ENCODE results near the gene MYL10. TPM values are rescaled to one million over a fixed set of nuclear protein-coding genes. Genes with fewer than 3 reads are reported as not detected.

The MYL10 gene
- total and polyA plus RNA-seq, 2 of the 8 experiments (the other 6 are each of a cell fraction or from before 2014, with no cell fraction given) = 0.18 TPM; not detected in 1

DNA sequence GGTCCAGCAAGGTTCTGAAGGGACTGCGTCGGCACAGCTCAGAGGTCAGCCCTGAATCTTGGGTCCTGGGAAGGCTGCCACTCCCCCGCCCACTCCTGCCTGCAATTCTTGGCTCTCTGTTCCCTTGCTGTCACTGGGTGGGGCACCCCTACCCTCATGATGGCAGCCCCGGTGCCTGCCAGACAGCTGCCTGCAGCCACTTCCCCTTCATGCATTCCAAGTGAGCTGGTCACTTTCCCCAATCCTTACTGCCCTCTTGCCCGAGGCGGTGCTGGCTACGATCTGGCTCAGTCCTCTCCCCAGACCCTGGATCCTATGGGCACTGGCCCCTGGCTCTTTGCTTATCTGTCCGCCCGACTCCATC is 14.2 kb downstream of the MYL10 start:
- H3K4me2 ChIP-seq (ENCODE audit: insufficient read depth in 1 of 2, low read depth in 2 of 2, low read length in 2 of 2) = peak overlapping the region; percentile 2 to 3; a peak in 1 of 4 replicates
- CTCF ChIA-PET (ENCODE audit: partially characterized antibody) = interaction anchor here (0.8 to 6.3 kb wide), 3 partner anchors 10 to 54 kb away, joined by 3 to 50 read pairs (median 6); no protein-coding TSS in a partner anchor
- POLR2A ChIA-PET (ENCODE audit: partially characterized antibody) = no interaction called here
- no peak for TF ChIP-seq BACH1 (IDR thresholded peaks at IDR 0.05; ENCODE audit: low read length)
- TF ChIP-seq RNF2 (IDR thresholded peaks at IDR 0.05; ENCODE audit: borderline replicate concordance, low read depth, low read length, missing control alignments, poor library complexity, severe bottlenecking) = no peak
- TF ChIP-seq NANOG (IDR thresholded peaks at IDR 0.05; ENCODE audit: insufficient read depth, low read depth, low read length, poor library complexity, severe bottlenecking) = no peak
- TF ChIP-seq SP2 (IDR thresholded peaks at IDR 0.05; ENCODE audit: low read length) = no peak
- TF ChIP-seq, protein P1, sequence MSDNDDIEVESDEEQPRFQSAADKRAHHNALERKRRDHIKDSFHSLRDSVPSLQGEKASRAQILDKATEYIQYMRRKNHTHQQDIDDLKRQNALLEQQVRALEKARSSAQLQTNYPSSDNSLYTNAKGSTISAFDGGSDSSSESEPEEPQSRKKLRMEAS (IDR thresholded peaks at IDR 0.05) = no peak
- TF ChIP-seq KDM4A (IDR thresholded peaks at IDR 0.05; ENCODE audit: low read depth, low read length, severe bottlenecking) = no peak
- no peak for TF ChIP-seq KDM5A (IDR thresholded peaks at IDR 0.05; ENCODE audit: low read length)
- TF ChIP-seq POLR2A (IDR thresholded peaks at IDR 0.05; ENCODE audit: control extremely low read depth in 1 of 2, low read depth in 2 of 2, low read length in 2 of 2) = no peak
- TF ChIP-seq TAF1 (IDR thresholded peaks at IDR 0.05; ENCODE audit: low read depth, low read length) = no peak
- TF ChIP-seq PHF8 (conservative IDR thresholded peaks at IDR 0.05; ENCODE audit: low read depth, low read length) = no peak
- TF ChIP-seq CHD2 (IDR thresholded peaks at IDR 0.05; ENCODE audit: low read length) = no peak
- no peak for TF ChIP-seq GTF2F1 (IDR thresholded peaks at IDR 0.05; ENCODE audit: borderline replicate concordance, low read depth, low read length)
- TF ChIP-seq EZH2 (IDR thresholded peaks at IDR 0.05; ENCODE audit: low read depth, low read length, severe bottlenecking) = no peak

More for the DNA sequence above, 14.2 kb downstream of the MYL10 start:
- Histone ChIP-seq H3K79me1 (ENCODE audit: low read depth, low read length) (no peaks in the 10 kb centered on the region), H3K18ac (ENCODE audit: extremely low read depth, low read length) (peak overlapping the region; percentile 83), H3K36me3 (ENCODE audit: control insufficient read depth in 2 of 4, insufficient read depth in 4 of 4, low read length in 3 of 4) (no peaks in the 10 kb centered on the region), H3K27me3 (replicated peaks in 1 of 4; ENCODE audit: control insufficient read depth in 3 of 4, extremely low read depth in 1 of 4, insufficient read depth in 3 of 4, low read length in 3 of 4) (no peaks in the 10 kb centered on the region), H3K9me3 (ENCODE audit: insufficient read depth in 2 of 2, low read depth in 1 of 2, low read length in 1 of 2) (no peaks in the 10 kb centered on the region), H2BK15ac (ENCODE audit: low read length) (peak overlapping the region; percentile 95; the same call in 1 of the 2 replicates), H3K27ac (ENCODE audit: low read depth, low read length) (no peak overlapping the region), H4K91ac (replicated peaks; ENCODE audit: insufficient read length, low read length) (peak overlapping the region; percentile 52), H2AFZ (ENCODE audit: low read length) (0 out of 2 replicates have a peak overlapping the region, but pooled peaks have one; percentile 35), H3K4me3 (ENCODE audit: extremely low read depth in 1 of 4, insufficient read depth in 2 of 4, low read depth in 3 of 4, low read length in 4 of 4) (no peak overlapping the region), H3K79me2 (ENCODE audit: control insufficient read depth in 1 of 2, insufficient read depth in 2 of 2, low read length in 2 of 2) (no peaks in the 10 kb centered on the region), H2BK5ac (ENCODE audit: low read depth, low read length) (peak overlapping the region; percentile 35; the same call in 1 of the 2 replicates), H4K20me1 (replicated peaks in 1 of 2; ENCODE audit: control insufficient read depth in 1 of 2, insufficient read depth in 2 of 2, low read length in 2 of 2) (no peaks in the 10 kb centered on the region), H3K9ac (replicated peaks in 1 of 4; ENCODE audit: extremely low read depth in 1 of 4, low read depth in 3 of 4, low read length in 3 of 4) (no peak overlapping the region), H2BK12ac (ENCODE audit: low read depth, low read length) (peak overlapping the region; percentile 72; the same call in 1 of the 2 replicates), H3K14ac (ENCODE audit: insufficient read length) (no peak overlapping the region), H4K5ac (ENCODE audit: insufficient read length, low read depth, low read length) (no peak overlapping the region), H3K4me1 (replicated peaks in 1 of 4; ENCODE audit: control insufficient read depth in 3 of 4, insufficient read depth in 4 of 4, low read length in 3 of 4) (peaks cover 4 to 21% (median 14%) of the 10 kb centered on the region in 4 experiments; a peak in 6 of 7 replicates), H3K4ac (replicated peaks; ENCODE audit: insufficient read length, low read depth, low read length) (no peak overlapping the region), H2BK120ac (replicated peaks; ENCODE audit: low read depth, low read length) (no peak overlapping the region), H3K23ac (ENCODE audit: insufficient read length) (no peak overlapping the region), H3K23me2 (ENCODE audit: low read depth, low read length) (no peaks in the 10 kb centered on the region), H3K56ac (replicated peaks; ENCODE audit: insufficient read length, low read depth, low read length) (no peak overlapping the region), H2AK5ac (ENCODE audit: low read depth, low read length) (peak overlapping the region; percentile 53; the same call in 1 of the 2 replicates), H2BK20ac (ENCODE audit: low read length) (0 out of 2 replicates have a peak overlapping the region, but pooled peaks have one; percentile 61), H4K8ac (ENCODE audit: extremely low read depth, insufficient read depth, low read length) (no peak overlapping the region)
- no peak for DNase-seq (ENCODE audit: low read depth in 1 of 2, low spot score in 2 of 2)
- WGBS, 2 experiments (ENCODE audit: extremely low coverage in 1 of 2, insufficient coverage in 1 of 2, insufficient read length in 1 of 2, insufficient replicate concordance in 2 of 2, low coverage in 1 of 2, low lambda C conversion rate in 2 of 2, missing lambda C conversion rate in 1 of 2) = 82% methylated on average over 9 of the region's 9 CpGs; no CpG with 5 or more reads in 1 of the 2 experiments
- FAIRE-seq = no peak
